Measurements from ENCODE around the gene ADAMTSL1.

Gene ADAMTSL1

GRCh38 chr9:18442629-18443491, 31.1 kb upstream of the ADAMTSL1 start:
- Histone ChIP-seq H3K9ac (ENCODE audit: low read depth in 1 of 2, low read length in 2 of 2) (no peak overlapping the region), H3K4me3 (ENCODE audit: low read length in 2 of 2) (no peak overlapping the region), H3K9me3 (ENCODE audit: control insufficient read depth in 2 of 2, low read length in 2 of 2) (no peaks in the 10 kb centered on the region), H3K27ac (ENCODE audit: low read depth in 2 of 2, low read length in 2 of 2) (no peak overlapping the region), H3K4me1 (ENCODE audit: control insufficient read depth in 2 of 2, insufficient read depth in 2 of 2, low read length in 2 of 2) (no peaks in the 10 kb centered on the region), H3K27me3 (ENCODE audit: control insufficient read depth in 2 of 2, insufficient read depth in 2 of 2, low read length in 2 of 2) (no peaks in the 10 kb centered on the region), H3K36me3 (ENCODE audit: control insufficient read depth in 2 of 2, insufficient read depth in 2 of 2, low read length in 2 of 2) (no peaks in the 10 kb centered on the region)

- Histone ChIP-seq H3K9ac (ENCODE audit: low read depth in 1 of 2, low read length in 2 of 2) (no peak overlapping the region), H3K4me3 (ENCODE audit: low read length in 2 of 2) (no peak overlapping the region), H3K4me1 (ENCODE audit: control insufficient read depth in 2 of 2, insufficient read depth in 2 of 2, low read length in 2 of 2) (no peaks in the 10 kb centered on the region), H3K36me3 (ENCODE audit: control insufficient read depth in 2 of 2, insufficient read depth in 2 of 2, low read length in 2 of 2) (no peaks in the 10 kb centered on the region), H3K27ac (ENCODE audit: low read depth in 2 of 2, low read length in 2 of 2) (no peak overlapping the region), H3K9me3 (ENCODE audit: control insufficient read depth in 2 of 2, low read length in 2 of 2) (no peaks in the 10 kb centered on the region), H3K27me3 (ENCODE audit: control insufficient read depth in 2 of 2, insufficient read depth in 2 of 2, low read length in 2 of 2) (no peaks in the 10 kb centered on the region)
These were observed 26.8 kb upstream of the ADAMTSL1 start for GRCh38 chr9:18447131-18447530.

- Histone ChIP-seq H3K9me3 (ENCODE audit: control insufficient read depth in 2 of 2, low read length in 2 of 2) (no peaks in the 10 kb centered on the region), H3K4me3 (ENCODE audit: low read length in 2 of 2) (no peak overlapping the region), H3K27ac (ENCODE audit: low read depth in 2 of 2, low read length in 2 of 2) (no peak overlapping the region), H3K36me3 (ENCODE audit: control insufficient read depth in 2 of 2, insufficient read depth in 2 of 2, low read length in 2 of 2) (no peaks in the 10 kb centered on the region), H3K4me1 (ENCODE audit: control insufficient read depth in 2 of 2, insufficient read depth in 2 of 2, low read length in 2 of 2) (no peaks in the 10 kb centered on the region), H3K9ac (ENCODE audit: low read depth in 1 of 2, low read length in 2 of 2) (no peak overlapping the region), H3K27me3 (ENCODE audit: control insufficient read depth in 2 of 2, insufficient read depth in 2 of 2, low read length in 2 of 2) (no peaks in the 10 kb centered on the region)
These were observed 26.4 kb upstream of the ADAMTSL1 start for GRCh38 chr9:18447541-18447940.

GRCh38 chr9:18448101-18448500, 25.9 kb upstream of the ADAMTSL1 start:
- Histone ChIP-seq H3K4me1 (ENCODE audit: control insufficient read depth in 2 of 2, insufficient read depth in 2 of 2, low read length in 2 of 2) (no peaks in the 10 kb centered on the region), H3K4me3 (ENCODE audit: low read length in 2 of 2) (no peak overlapping the region), H3K9me3 (ENCODE audit: control insufficient read depth in 2 of 2, low read length in 2 of 2) (no peaks in the 10 kb centered on the region), H3K9ac (ENCODE audit: low read depth in 1 of 2, low read length in 2 of 2) (no peak overlapping the region), H3K27me3 (ENCODE audit: control insufficient read depth in 2 of 2, insufficient read depth in 2 of 2, low read length in 2 of 2) (no peaks in the 10 kb centered on the region), H3K27ac (ENCODE audit: low read depth in 2 of 2, low read length in 2 of 2) (no peak overlapping the region), H3K36me3 (ENCODE audit: control insufficient read depth in 2 of 2, insufficient read depth in 2 of 2, low read length in 2 of 2) (no peaks in the 10 kb centered on the region)

- H3K9ac ChIP-seq (ENCODE audit: low read depth in 1 of 2, low read length in 2 of 2) = no peak overlapping the region
- H3K4me1 ChIP-seq (ENCODE audit: control insufficient read depth in 2 of 2, insufficient read depth in 2 of 2, low read length in 2 of 2) = peaks cover 0 to 4% of the 10 kb centered on the region in 2 donors
- no peak overlapping the region for H3K4me3 ChIP-seq (ENCODE audit: low read length in 2 of 2)
- H3K27me3 ChIP-seq (ENCODE audit: control insufficient read depth in 2 of 2, insufficient read depth in 2 of 2, low read length in 2 of 2) = no peaks in the 10 kb centered on the region
- no peaks in the 10 kb centered on the region for H3K36me3 ChIP-seq (ENCODE audit: control insufficient read depth in 2 of 2, insufficient read depth in 2 of 2, low read length in 2 of 2)
- no peak overlapping the region for H3K27ac ChIP-seq (ENCODE audit: low read depth in 2 of 2, low read length in 2 of 2)
- no peaks in the 10 kb centered on the region for H3K9me3 ChIP-seq (ENCODE audit: control insufficient read depth in 2 of 2, low read length in 2 of 2)
These were observed 22.5 kb upstream of the ADAMTSL1 start for GRCh38 chr9:18451406-18451805.

- H3K9ac ChIP-seq (ENCODE audit: low read depth in 1 of 2, low read length in 2 of 2) = no peak overlapping the region
- peaks cover 0 to 7% of the 10 kb centered on the region in 2 donors for H3K4me1 ChIP-seq (ENCODE audit: control insufficient read depth in 2 of 2, insufficient read depth in 2 of 2, low read length in 2 of 2)
- no peaks in the 10 kb centered on the region for H3K36me3 ChIP-seq (ENCODE audit: control insufficient read depth in 2 of 2, insufficient read depth in 2 of 2, low read length in 2 of 2)
- H3K27ac ChIP-seq (ENCODE audit: low read depth in 2 of 2, low read length in 2 of 2) = no peak overlapping the region
- no peak overlapping the region for H3K4me3 ChIP-seq (ENCODE audit: low read length in 2 of 2)
- no peaks in the 10 kb centered on the region for H3K9me3 ChIP-seq (ENCODE audit: control insufficient read depth in 2 of 2, low read length in 2 of 2)
- H3K27me3 ChIP-seq (ENCODE audit: control insufficient read depth in 2 of 2, insufficient read depth in 2 of 2, low read length in 2 of 2) = no peaks in the 10 kb centered on the region
These were observed 21.7 kb upstream of the ADAMTSL1 start for GRCh38 chr9:18452276-18452675.

GRCh38 chr9:18456624-18457237, 17.2 kb upstream of the ADAMTSL1 start:
- no peak overlapping the region for H3K9ac ChIP-seq (ENCODE audit: low read depth in 1 of 2, low read length in 2 of 2)
- no peaks in the 10 kb centered on the region for H3K36me3 ChIP-seq (ENCODE audit: control insufficient read depth in 2 of 2, insufficient read depth in 2 of 2, low read length in 2 of 2)
- H3K4me3 ChIP-seq (ENCODE audit: low read length in 2 of 2) = no peak overlapping the region

GRCh38 chr9:18457510-18457909, 16.4 kb upstream of the ADAMTSL1 start:
- H3K9ac ChIP-seq (ENCODE audit: low read depth in 1 of 2, low read length in 2 of 2) = no peak overlapping the region
- no peaks in the 10 kb centered on the region for H3K36me3 ChIP-seq (ENCODE audit: control insufficient read depth in 2 of 2, insufficient read depth in 2 of 2, low read length in 2 of 2)
- H3K4me1 ChIP-seq (ENCODE audit: control insufficient read depth in 2 of 2, insufficient read depth in 2 of 2, low read length in 2 of 2) = peaks cover 0 to 9% of the 10 kb centered on the region in 2 donors
- no peaks in the 10 kb centered on the region for H3K27me3 ChIP-seq (ENCODE audit: control insufficient read depth in 2 of 2, insufficient read depth in 2 of 2, low read length in 2 of 2)
- H3K9me3 ChIP-seq (ENCODE audit: control insufficient read depth in 2 of 2, low read length in 2 of 2) = no peaks in the 10 kb centered on the region
- no peak overlapping the region for H3K4me3 ChIP-seq (ENCODE audit: low read length in 2 of 2)
- no peak overlapping the region for H3K27ac ChIP-seq (ENCODE audit: low read depth in 2 of 2, low read length in 2 of 2)

More at GRCh38 chr9:18456624-18457237, 17.2 kb upstream of the ADAMTSL1 start:
- Histone ChIP-seq H3K4me1 (ENCODE audit: control insufficient read depth in 2 of 2, insufficient read depth in 2 of 2, low read length in 2 of 2) (peaks cover 0 to 9% of the 10 kb centered on the region in 2 donors), H3K27me3 (ENCODE audit: control insufficient read depth in 2 of 2, insufficient read depth in 2 of 2, low read length in 2 of 2) (no peaks in the 10 kb centered on the region), H3K9me3 (ENCODE audit: control insufficient read depth in 2 of 2, low read length in 2 of 2) (no peaks in the 10 kb centered on the region), H3K27ac (ENCODE audit: low read depth in 2 of 2, low read length in 2 of 2) (no peak overlapping the region)

- Histone ChIP-seq H3K27me3 (ENCODE audit: control insufficient read depth in 2 of 2, insufficient read depth in 2 of 2, low read length in 2 of 2) (no peaks in the 10 kb centered on the region), H3K27ac (ENCODE audit: low read depth in 2 of 2, low read length in 2 of 2) (no peak overlapping the region), H3K4me3 (ENCODE audit: low read length in 2 of 2) (no peak overlapping the region)
These were observed 13.9 kb upstream of the ADAMTSL1 start for GRCh38 chr9:18459962-18460584.

GRCh38 chr9:18461496-18461895, 12.5 kb upstream of the ADAMTSL1 start:
- no peak overlapping the region for H3K27ac ChIP-seq (ENCODE audit: low read depth in 2 of 2, low read length in 2 of 2)
- H3K4me1 ChIP-seq (ENCODE audit: control insufficient read depth in 2 of 2, insufficient read depth in 2 of 2, low read length in 2 of 2) = peaks cover 0 to 5% of the 10 kb centered on the region in 2 donors
- H3K9me3 ChIP-seq (ENCODE audit: control insufficient read depth in 2 of 2, low read length in 2 of 2) = no peaks in the 10 kb centered on the region
- no peaks in the 10 kb centered on the region for H3K27me3 ChIP-seq (ENCODE audit: control insufficient read depth in 2 of 2, insufficient read depth in 2 of 2, low read length in 2 of 2)
- no peak overlapping the region for H3K9ac ChIP-seq (ENCODE audit: low read depth in 1 of 2, low read length in 2 of 2)
- no peak overlapping the region for H3K4me3 ChIP-seq (ENCODE audit: low read length in 2 of 2)
- H3K36me3 ChIP-seq (ENCODE audit: control insufficient read depth in 2 of 2, insufficient read depth in 2 of 2, low read length in 2 of 2) = no peaks in the 10 kb centered on the region

More at GRCh38 chr9:18459962-18460584, 13.9 kb upstream of the ADAMTSL1 start:
- Histone ChIP-seq H3K9ac (ENCODE audit: low read depth in 1 of 2, low read length in 2 of 2) (no peak overlapping the region), H3K4me1 (ENCODE audit: control insufficient read depth in 2 of 2, insufficient read depth in 2 of 2, low read length in 2 of 2) (peaks cover 0 to 9% of the 10 kb centered on the region in 2 donors), H3K9me3 (ENCODE audit: control insufficient read depth in 2 of 2, low read length in 2 of 2) (no peaks in the 10 kb centered on the region), H3K36me3 (ENCODE audit: control insufficient read depth in 2 of 2, insufficient read depth in 2 of 2, low read length in 2 of 2) (no peaks in the 10 kb centered on the region)
